K562 (cell line): ENCODE measurements around the gene MATN1.

Experiments
- JUNB ChIP-seq: fragments of 450-650 bp; formaldehyde crosslinking; conservative IDR thresholded peaks from 2 replicates; pipeline ENCODE4 v1.4.0; 2020; ENCODE audit warnings: mild to moderate bottlenecking
- TF ChIP-seq, protein P1 (sequence below): fragments of 450-650 bp; conservative IDR thresholded peaks from 2 replicates; pipeline ENCODE4 v1.6.1; 2016; ENCODE audit warnings: missing genetic modification characterization, low read depth, mild to moderate bottlenecking, control low read depth, missing compliant biosample characterization

GRCh38 chr1:30680879-30681278 lies 42.5 kb downstream of the MATN1 start:
- TF ChIP-seq JUNB (CRISPR knock-in tag): no peak
- TF ChIP-seq, protein P1, sequence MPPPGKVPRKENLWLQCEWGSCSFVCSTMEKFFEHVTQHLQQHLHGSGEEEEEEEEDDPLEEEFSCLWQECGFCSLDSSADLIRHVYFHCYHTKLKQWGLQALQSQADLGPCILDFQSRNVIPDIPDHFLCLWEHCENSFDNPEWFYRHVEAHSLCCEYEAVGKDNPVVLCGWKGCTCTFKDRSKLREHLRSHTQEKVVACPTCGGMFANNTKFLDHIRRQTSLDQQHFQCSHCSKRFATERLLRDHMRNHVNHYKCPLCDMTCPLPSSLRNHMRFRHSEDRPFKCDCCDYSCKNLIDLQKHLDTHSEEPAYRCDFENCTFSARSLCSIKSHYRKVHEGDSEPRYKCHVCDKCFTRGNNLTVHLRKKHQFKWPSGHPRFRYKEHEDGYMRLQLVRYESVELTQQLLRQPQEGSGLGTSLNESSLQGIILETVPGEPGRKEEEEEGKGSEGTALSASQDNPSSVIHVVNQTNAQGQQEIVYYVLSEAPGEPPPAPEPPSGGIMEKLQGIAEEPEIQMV (tag): no peak
